Activated gamma-delta T cell (primary cell): ENCODE measurements around the gene RBBP8NL.

Experiments used
- DNase-seq: peaks from one replicate; lab custom pipeline; 2025; lab: John Stamatoyannopoulos, UW

RBBP8NL gene

DNA sequence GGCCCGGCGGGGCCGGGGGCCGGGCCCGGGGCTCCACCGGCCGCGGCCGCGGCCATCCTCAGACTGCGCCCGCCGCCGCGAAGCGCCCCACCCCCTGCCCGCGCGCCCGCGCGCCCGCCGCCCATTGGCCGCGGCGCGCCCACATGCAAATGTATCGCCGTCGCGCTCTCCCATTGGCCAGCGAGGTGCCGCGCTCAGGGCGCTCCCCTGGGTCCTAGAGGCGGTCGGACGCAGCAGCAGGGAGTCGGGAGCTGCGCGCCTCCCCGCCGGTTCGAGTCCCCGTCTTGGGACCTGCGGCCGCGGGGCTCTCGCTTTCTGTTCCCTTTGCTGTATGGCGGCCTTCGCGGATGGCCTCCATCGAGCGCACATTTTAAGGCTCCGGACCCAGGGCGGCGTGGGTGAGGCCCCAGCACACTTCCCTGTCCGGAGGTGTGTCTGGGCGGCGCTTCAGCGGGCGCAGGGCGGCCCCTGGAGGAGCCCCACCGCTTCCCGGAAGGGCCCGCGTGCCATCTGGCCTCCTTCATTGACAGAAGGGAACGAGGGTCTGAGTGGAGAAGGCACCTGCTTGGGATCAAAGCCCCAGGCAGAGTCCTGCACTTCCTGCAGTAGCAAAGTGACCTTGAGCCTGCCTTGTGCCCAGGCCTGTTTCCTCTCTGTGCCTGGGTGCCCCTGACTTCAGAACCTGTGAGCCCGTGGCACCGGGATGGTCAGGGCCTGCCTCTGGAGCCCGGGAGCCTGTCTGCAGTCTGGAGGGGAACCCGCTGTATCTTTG is 19.9 kb downstream of the RBBP8NL start, which contains the start of gene CABLES2:
TSS of gene CABLES2 (minus strand) at position 65 of the 772 bp plus-strand sequence. CDS start at position 56, 9 bp downstream.
- DNase-seq: peak; percentile 83

DNA sequence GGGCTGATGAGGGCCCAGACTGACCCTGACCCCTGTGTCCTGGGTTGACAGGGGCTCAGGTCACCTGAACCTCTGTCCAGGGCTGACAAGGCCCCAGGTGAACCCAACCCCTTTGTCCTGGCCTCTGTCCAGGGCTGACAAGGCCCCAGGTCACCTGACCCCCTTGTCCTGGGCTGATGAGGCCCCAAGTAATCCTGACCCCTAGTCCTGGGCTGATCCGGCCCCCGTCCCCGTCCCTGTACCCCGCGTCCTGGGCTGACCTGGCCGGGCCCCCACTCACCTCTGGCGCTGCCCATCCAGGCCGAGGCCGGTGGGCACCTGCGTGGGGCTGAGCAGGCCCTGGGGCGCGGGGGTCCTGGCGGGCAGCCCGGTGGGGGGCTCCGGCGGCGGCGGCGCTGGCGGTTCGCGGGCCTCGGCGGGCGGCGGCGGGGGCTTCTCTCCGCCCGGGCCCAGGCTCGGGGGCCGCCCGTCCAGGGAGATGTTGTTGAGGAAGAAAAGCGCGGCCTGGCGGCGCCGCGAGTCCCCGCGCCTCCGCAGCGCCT is 20.6 kb downstream of the RBBP8NL start:
- no peak for DNase-seq

DNA sequence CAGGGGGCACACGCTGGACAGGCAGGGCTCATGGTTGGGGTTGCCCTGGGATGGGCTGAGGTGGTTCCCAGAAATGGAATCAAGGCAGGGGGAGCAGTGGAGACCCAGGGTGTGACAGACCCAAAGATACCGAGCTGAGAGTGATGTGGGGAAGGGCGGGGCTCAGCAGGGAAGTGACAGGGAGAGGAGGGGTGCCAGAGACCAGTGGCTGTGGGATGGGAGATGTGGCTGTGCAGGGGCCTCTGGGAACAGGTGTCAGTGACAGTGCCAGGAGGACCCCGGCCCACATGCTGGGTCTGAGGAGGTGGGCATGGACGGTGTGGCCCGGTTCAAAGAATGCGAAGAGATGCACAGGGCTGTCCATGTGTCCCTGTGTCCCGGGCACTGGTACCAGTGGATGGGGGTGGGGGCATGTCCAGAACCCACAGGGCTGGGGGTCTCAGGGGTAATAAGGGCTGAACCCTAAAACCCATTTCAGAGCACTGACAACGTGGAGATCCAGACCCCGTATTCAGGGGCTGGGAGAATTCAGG is 21.3 kb downstream of the RBBP8NL start:
- no peak for DNase-seq

DNA sequence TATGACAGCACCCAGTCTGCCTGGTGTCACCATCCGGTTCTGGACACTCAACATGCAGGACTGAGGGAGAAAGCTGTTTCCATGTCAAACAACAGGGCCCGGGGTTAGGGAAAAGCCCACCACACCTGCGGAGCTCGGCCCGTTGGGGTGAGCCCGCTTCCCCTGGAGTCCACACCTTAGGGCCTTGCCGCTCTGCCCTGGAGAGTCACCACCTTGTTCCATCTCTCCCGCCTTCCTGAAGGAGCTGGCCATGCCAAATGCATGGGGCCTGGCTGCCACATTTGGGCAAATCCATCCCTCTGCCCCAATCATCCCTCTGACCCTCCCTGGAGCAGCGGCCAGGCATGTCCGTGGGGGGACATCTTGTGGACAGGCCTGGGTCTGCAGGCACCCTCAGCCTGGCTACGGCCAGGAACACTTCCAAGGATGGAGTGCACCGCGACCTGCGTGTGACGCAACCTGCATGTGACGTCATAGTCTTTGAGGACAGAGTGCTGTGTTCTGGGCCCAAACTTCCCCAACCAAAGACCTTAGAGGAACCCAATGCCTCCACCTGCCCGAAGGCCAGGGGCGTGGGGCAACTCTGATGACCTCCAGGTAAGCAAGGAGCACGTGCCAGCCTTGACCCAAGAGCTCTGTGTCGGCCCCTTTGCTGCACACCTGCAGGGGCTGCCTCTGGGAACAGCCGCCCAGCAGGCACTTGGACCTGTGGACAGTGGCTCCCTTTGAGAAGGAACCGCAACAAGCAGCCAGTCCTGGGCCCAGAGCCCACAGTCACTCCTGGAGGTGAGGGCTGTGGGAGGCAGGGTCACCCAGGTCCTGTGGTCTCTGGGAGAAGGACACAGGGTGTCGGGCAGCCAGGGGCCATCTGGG is 22.0 kb downstream of the RBBP8NL start:
- DNase-seq: no peak

DNA sequence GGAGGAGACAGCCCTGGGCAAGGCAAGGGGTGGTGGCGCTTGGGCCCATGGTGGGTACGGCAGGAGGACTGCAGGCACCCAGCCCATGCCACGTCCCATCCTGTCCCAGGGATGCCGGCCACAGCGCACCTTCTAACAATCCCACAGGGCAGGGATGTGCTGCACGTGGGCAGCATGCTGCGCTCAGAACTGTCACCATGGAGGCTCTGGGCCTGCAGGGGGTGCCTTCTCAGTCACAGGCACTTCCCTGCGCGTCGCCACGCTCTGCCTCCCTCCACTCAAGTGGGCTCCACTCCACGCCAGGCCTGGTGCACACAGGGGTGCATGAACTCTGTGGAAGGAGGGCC is 22.6 kb downstream of the RBBP8NL start:
- DNase-seq: no peak

DNA sequence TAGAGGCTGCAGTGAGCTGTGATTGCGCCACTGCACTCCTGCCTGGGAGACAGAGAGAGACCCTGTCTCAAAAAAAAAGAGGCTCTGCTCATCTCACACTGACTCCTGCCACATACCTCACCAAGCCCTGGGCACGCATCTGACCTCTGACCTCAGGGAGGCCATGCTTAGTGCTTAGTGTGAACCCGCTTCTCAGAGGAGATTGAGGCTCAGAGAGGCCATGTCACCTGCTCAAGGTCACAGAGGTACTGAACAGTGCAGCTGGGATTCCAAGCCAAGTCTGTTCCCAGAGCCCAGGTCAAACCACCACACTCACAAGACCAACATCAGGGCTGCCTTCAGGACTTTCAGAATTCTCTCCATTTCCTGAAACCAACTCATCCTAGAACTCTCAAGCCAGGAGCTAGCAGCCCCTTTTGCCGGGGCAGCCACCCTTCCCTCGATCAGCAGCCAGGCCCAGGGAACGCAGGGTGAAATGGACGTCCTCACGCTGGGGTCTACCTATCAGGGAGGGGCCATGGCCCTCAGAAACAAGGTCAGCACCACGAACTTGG is 23.1 kb downstream of the RBBP8NL start:
- no peak for DNase-seq

DNA sequence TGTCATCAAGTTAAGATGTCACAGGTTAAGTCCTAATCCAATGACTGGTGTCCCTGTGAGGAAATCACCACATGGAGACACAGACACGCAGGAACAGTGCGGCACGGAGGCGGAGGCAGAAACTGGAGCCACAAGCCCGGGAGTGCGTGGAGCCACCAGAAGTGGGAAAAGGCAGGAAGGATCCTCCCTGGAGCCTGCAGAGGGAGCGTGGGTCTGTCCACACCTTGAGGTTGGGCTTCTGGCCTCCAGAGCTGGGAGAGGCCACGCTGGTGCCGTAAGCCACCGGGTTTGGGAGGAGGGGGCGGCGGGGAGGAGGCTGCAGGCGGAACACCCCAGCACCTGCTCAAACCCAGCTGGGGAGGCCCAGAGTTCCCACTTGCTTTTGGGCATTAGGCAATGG is 24.0 kb downstream of the RBBP8NL start:
- DNase-seq: no peak

DNA sequence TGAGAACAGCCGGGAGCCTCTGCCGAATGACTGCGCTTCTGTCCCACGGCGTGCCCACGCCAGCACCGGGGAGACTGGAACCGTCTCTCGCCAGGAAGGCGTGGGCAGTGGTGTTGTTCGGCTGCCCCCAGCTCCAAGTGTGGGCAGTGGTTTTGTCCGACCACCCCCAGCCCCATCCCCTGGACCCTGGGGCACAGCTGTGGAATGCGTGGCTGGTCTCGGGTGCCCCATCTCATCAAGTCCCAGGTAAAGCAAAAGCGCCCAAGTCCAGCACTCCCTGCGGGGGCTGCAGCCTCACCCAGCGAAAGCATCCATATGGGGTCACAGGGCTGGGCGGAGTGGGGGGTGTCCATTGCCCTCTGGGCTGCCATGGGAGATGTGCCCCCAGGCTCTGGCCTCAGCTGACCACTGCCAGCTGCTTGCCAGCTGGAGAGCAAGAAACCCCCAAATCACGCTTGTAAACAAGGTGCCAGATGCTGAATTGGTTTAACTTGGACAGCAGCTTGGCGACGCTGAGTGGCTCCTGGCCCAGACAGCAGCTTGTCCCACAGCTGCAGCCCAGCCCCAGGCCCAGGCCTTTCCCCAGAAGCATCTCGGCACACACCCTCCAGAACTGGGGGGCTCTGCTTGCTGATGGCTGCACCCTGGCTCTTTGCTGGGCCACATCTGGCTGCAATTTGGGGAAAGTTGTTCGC is 24.7 kb downstream of the RBBP8NL start:
- no peak for DNase-seq

DNA sequence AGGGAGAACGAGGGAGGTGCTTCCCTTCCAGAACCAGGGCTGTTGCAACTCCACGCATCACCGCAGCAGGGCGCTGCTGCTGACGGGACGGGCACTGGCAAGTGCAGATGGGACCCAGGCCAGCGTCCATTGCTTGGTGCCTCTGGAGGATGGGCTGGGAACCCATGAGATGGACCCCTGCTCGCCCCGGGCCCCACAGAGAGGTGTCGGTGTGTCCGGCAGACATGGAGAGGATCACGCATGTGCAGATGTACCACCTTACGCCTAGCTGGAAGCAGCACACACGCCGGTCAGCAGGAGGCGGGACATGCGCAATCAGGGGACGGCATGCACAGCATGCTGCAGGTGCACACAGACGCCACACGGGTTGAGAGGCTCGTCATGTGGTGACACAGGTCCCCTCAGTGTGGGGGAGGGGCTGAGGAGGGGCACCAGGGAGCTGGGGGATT is 26.0 kb downstream of the RBBP8NL start:
- no peak for DNase-seq

DNA sequence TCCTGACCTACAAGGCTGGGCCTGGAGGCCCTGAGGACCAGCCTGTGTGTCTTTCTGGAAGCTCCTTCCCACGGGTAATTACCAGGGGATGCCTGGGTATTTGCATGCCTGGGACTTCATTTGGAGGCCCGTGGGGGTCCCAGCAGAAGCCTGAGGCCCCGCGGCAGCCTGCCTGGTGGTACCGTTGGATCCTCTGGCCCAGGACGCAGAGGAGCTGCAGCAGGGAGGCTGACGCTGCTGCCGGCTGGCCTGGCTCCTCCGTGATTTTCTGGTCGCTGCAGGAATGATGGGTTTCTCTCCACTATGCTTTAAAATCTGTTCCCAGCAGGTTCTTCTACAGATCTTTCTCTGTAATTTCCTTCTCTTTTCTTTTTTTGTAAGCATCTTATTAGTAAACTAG is 26.8 kb downstream of the RBBP8NL start:
- DNase-seq: no peak

DNA sequence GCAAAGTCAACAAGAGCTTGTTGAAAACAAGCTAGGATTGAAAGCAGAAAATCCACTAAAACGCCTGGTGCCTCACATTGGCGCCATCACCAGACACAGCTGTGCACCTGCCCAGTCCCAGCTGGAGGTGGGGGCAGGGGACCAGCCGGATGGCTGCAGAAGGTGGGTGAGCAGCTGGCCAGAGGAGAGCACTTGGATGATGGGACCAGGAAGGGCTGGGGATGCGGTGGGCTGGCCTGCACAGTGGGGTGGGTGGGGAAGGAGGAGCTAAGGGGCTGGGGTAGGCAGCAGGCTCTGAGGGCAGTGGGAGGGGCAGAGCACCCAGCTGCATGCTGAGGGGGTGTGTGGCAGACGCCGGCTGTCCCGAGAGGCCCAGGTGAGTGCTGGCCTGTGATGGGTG is 27.3 kb downstream of the RBBP8NL start:
- DNase-seq: no peak

DNA sequence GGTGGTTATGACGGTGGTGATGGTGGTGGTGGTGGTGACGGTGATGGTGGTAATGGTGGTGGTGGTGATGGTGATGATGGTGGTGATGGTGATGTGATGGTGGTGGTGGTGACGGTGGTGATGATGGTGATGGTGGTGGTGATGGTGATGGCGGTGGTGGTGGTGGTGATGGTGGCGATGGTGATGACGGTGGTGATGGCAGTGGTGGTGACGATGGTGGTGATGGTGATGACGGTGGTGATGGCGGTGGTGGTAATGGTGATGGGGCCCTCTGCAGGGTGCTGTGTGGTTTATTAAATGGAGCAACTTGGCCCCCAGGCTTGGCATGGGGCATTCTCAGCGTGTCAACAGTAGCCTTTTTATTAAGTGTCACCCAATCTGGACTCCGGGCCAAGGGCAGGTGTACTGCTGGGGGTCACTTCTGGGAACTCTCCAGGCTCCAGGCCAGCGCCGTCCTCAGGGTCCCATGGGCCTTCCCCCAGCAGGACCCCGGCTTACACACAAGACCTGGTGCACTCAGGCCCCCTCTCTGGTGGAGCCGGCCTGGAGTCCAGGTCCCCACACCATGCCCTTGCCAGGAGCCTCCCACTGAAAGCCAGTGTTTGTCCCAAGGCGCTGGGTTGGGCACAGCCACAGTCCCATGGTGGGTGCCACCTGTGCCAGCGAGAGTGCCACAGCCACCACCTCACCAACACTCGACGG is 29.1 kb downstream of the RBBP8NL start:
- no peak for DNase-seq

DNA sequence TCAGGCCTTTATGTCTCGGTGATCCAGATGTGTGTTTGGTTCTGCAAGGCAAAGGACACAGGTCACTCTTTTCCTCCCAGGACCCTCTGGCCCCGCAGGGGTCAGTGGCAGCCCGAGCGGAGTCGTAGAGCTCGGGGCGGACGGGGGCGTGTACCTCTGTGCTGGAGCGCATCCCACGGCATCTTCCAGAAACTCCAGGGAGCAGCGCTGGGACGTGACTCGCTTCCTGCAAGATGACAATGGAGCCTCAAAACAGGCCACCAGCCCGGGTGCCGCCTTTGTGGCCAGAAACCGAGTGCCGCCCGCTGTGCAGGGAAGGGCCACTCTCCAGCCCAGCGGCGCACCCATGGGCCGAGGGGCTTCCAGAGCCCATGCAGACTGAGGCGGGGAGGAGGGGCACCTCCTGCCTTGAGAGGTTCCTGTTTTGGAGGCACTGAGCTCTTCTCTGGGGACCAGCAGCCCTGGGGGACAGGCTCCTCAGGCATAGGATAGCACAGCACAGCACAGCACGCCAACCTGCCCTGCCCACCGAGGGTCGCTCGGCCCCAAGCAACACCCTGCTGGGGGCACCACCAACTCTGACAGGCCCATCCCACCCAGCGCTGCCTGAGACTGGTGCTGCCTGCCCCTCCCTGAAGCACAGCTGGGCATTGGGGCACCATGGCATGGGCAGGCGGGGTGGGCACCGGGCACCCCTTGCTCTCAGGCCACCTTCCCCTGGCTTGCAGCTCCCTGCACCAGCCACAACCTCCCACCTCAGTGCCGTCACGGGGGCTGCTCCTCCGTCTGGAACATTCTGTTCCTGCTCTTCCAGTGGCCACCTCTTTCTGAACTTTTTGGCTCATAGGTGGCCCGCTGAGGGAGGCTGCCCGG is 30.7 kb downstream of the RBBP8NL start:
- DNase-seq: no peak

DNA sequence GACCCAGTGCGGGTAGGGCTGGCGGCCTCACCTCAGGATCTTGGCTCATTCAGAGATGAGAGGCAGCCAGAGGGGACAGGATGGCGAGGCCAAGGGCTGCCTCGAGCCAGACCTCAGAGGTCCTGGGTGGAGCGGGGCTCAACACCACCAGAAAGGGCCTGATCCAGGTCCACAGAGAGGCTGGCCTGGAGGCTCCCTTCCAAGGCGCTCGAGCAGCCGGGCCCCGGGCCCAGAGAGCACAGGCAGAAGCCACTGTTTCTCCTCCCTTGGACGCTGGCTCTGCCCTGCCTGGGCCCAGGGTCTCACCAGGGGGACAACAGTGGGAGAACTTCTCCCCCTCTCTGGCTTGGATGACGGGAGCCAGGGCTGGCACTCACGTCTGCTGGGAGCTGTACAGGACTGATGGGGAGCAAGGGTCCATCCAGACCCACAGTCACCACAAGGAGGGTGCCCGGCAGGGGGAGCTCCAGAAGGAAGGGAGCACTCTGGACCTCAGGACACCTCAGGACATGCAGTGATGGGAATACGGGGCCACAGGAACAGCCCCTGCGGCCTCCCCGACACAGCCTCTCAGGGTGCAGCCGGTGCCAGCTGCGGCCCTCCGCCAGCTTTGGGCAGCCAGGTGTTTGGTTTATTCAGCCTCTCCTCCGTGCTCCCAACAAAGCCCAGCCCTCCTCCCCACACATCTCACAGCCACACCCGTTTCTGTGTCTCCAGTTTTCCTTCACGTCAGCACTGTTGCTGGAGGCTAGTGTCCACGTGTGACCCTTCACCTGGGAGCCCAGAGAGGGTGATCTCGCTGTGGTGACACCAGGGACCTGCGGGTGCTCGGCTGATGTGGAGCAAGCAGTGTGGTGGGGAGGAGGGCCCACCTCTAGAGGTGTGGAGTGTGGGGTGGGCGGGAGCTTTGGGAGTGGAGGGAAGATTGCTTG is 31.8 kb downstream of the RBBP8NL start:
- no peak for DNase-seq

DNA sequence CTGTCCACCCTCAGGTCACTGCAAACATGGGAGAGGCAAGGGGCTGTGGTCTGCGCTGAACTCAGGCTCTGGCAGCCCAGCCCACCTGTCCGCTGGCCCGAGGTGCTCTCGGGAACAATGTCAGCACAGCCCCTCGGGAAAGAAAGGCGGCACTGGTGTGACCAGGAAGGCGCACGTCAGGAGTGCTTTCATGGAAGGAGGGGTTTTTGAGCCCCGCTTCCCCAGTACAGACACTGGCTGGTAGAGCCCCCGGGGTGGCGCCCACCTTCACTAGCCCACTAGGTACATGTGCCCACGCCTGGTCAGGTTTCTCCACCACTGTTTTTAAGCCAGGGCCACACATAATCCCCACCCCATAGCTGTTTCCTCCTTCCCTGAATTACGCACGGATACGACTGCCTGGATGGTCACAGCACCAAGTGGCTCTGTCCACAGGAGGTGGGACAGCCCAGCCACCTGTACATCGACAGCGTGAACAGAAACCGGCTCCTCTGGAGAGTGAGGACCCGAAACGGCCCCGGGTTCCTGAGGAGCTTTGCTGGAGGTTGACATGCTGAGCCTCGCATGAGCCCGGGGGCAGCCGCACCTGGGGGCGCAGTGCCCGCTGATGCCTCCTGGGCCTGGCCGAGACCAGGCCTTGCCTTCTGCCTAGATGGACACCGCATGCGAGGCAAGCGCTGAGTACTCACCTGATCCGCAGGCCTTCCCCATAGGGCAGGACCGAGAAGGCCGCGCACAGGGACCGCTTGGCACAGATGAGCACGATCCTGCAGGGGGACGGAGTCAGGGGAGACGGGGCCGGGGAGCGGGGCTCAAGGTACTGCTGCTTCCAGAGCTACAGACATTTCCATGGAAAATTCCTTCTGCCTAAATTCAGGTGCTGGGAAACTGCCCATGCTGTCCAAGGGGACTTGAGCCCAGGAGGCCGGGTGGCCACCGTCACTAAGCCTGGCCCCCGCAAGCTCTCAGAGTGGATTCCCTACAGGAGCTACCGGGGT is 32.8 kb downstream of the RBBP8NL start:
- DNase-seq: no peak

DNA sequence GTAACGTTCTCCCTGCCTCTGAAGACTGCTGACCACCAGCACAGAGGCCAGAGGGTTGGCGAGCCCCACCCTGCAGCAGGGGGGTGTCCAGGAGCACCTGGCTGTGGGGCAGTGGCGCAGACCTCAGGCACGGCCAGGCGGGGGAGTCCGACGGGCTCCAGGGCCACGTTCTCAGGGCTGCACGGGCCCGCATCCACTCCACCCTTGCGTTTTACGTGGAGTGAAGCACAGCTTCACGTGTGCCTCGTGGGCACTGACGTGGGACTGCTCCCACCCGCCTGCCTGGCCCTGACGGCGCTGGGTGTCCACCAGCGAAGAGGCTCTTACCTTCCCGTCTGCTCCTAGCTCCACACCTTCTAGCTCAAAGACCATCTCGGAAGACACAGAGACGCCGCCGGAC is 33.5 kb downstream of the RBBP8NL start:
- DNase-seq: no peak

DNA sequence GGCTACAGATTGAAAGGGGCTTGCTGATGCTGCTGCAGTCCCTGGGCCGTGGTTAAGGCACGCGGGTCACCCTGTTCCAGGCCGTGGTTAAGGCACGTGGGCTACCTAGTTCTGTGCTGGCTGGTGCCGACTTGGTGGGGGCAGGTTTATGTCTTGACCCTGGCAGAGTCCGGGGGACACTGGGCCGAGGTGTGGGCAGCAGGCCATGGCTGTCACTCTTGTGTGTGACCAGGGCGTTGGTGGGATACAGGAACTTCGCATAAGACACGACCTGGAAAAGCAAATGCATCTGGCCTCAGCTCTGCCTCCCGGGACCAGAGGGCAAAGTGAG is 34.0 kb downstream of the RBBP8NL start:
- DNase-seq: no peak
